Measurements from ENCODE around the gene RBBP7.
"Not testable (repeated sequence)": the region's sequence is repeated elsewhere in the genome, so short reads cannot be mapped to it uniquely, and the experiment has no call there.

RBBP7 gene

GRCh38 chrX:16868920-16869319 is 1.2 kb downstream of the RBBP7 start:
- TF ChIP-seq Cebpa-rat (IDR thresholded peaks at IDR 0.05) = no peak
- Histone ChIP-seq H3K36me3 (peaks cover 26% of the 10 kb centered on the region; the same call in 1 of the 2 replicates), H3K4me2 (peak overlapping the region; percentile 78), H3K27ac (peak overlapping the region; percentile 88), H3K9me3 (peaks cover 15% of the 10 kb centered on the region; the same call in 1 of the 2 replicates), H4K20me1 (peaks cover 58% of the 10 kb centered on the region), H3K4me1 (peaks cover 17% of the 10 kb centered on the region), H3K9ac (peak overlapping the region; percentile 81), H3K27me3 (peaks cover 48% of the 10 kb centered on the region), H3K4me3 (peak overlapping the region; percentile 78)

- 0 out of 2 replicates have a peak, but pooled peaks have one; percentile 7 for TF ChIP-seq Cebpa-rat (IDR thresholded peaks at IDR 0.05)
- peaks cover 29% of the 10 kb centered on the region; the same call in 1 of the 2 replicates for H3K36me3 ChIP-seq
- H3K27ac ChIP-seq = no peak overlapping the region
- H3K4me1 ChIP-seq = peaks cover 17% of the 10 kb centered on the region
- peak overlapping the region; percentile 78; the same call in 1 of the 2 replicates for H3K4me2 ChIP-seq
- peaks cover 68% of the 10 kb centered on the region for H4K20me1 ChIP-seq
- H3K27me3 ChIP-seq = peaks cover 40% of the 10 kb centered on the region
- peaks cover 15% of the 10 kb centered on the region; the same call in 1 of the 2 replicates for H3K9me3 ChIP-seq
- no peak overlapping the region for H3K4me3 ChIP-seq
- H3K9ac ChIP-seq = no peak overlapping the region
These were observed 2.2 kb downstream of the RBBP7 start for GRCh38 chrX:16867947-16868346.

- no peaks in the 10 kb centered on the region for H3K27me3 ChIP-seq
- no peak overlapping the region for H3K4me3 ChIP-seq
- TF ChIP-seq Cebpa-rat (IDR thresholded peaks at IDR 0.05) = no peak
- H3K4me1 ChIP-seq = 0 out of 2 replicates have a peak, but pooled peaks cover 3% of the 10 kb centered on the region
- H3K36me3 ChIP-seq = peaks cover 72% of the 10 kb centered on the region
- H3K9ac ChIP-seq = no peak overlapping the region
- H4K20me1 ChIP-seq = peaks cover 98% of the 10 kb centered on the region
- no peaks in the 10 kb centered on the region for H3K9me3 ChIP-seq
- H3K27ac ChIP-seq = no peak overlapping the region
- H3K4me2 ChIP-seq = no peak overlapping the region
These were observed 7.3 kb downstream of the RBBP7 start for GRCh38 chrX:16862829-16863228.

GRCh38 chrX:16856744-16857143 is 13.4 kb downstream of the RBBP7 start:
- Histone ChIP-seq H3K36me3 (peaks cover 92% of the 10 kb centered on the region), H3K27ac (no peak overlapping the region), H3K4me1 (no peaks in the 10 kb centered on the region), H3K9me3 (no peaks in the 10 kb centered on the region), H4K20me1 (peaks cover 85% of the 10 kb centered on the region), H3K4me3 (no peak overlapping the region), H3K9ac (no peak overlapping the region), H3K27me3 (no peaks in the 10 kb centered on the region), H3K4me2 (no peak overlapping the region)
- TF ChIP-seq Cebpa-rat (IDR thresholded peaks at IDR 0.05) = no peak

- peaks cover 85% of the 10 kb centered on the region for H3K36me3 ChIP-seq
These were observed 14.1 kb downstream of the RBBP7 start for GRCh38 chrX:16856076-16856404.

GRCh38 chrX:16855363-16856075 is 14.6 kb downstream of the RBBP7 start:
- Histone ChIP-seq H3K27ac (no peak overlapping the region), H3K4me3 (no peak overlapping the region), H3K4me2 (no peak overlapping the region), H3K36me3 (peaks cover 86% of the 10 kb centered on the region), H3K9me3 (no peaks in the 10 kb centered on the region), H4K20me1 (peaks cover 84% of the 10 kb centered on the region), H3K9ac (no peak overlapping the region), H3K4me1 (no peaks in the 10 kb centered on the region), H3K27me3 (no peaks in the 10 kb centered on the region)
- no peak for TF ChIP-seq Cebpa-rat (IDR thresholded peaks at IDR 0.05)

More at GRCh38 chrX:16856076-16856404, 14.1 kb downstream of the RBBP7 start:
- H3K4me2 ChIP-seq, H3K27me3 ChIP-seq, H3K9ac ChIP-seq, H3K4me3 ChIP-seq, H3K9me3 ChIP-seq, H3K4me1 ChIP-seq, H3K27ac ChIP-seq: not testable (repeated sequence)
- H4K20me1 ChIP-seq = peaks cover 85% of the 10 kb centered on the region

GRCh38 chrX:16853537-16853936 is 16.6 kb downstream of the RBBP7 start:
- H3K9me3 ChIP-seq = no peaks in the 10 kb centered on the region
- no peaks in the 10 kb centered on the region for H3K27me3 ChIP-seq
- H3K9ac ChIP-seq = no peak overlapping the region
- no peak overlapping the region for H3K27ac ChIP-seq
- no peak overlapping the region for H3K4me3 ChIP-seq
- H3K4me1 ChIP-seq = no peaks in the 10 kb centered on the region
- TF ChIP-seq Cebpa-rat (IDR thresholded peaks at IDR 0.05) = no peak
- no peak overlapping the region for H3K4me2 ChIP-seq
- H3K36me3 ChIP-seq = peaks cover 77% of the 10 kb centered on the region
- H4K20me1 ChIP-seq = peaks cover 72% of the 10 kb centered on the region

- no peaks in the 10 kb centered on the region for H3K27me3 ChIP-seq
- TF ChIP-seq Cebpa-rat (IDR thresholded peaks at IDR 0.05) = no peak
- no peak overlapping the region for H3K27ac ChIP-seq
- no peaks in the 10 kb centered on the region for H3K4me1 ChIP-seq
- H3K36me3 ChIP-seq = peaks cover 77% of the 10 kb centered on the region
- no peak overlapping the region for H3K4me3 ChIP-seq
- H3K9ac ChIP-seq = no peak overlapping the region
- no peak overlapping the region for H3K4me2 ChIP-seq
- H3K9me3 ChIP-seq = no peaks in the 10 kb centered on the region
- peaks cover 66% of the 10 kb centered on the region for H4K20me1 ChIP-seq
These were observed 17.5 kb downstream of the RBBP7 start for GRCh38 chrX:16852617-16853179.

GRCh38 chrX:16851827-16852226 is 18.3 kb downstream of the RBBP7 start:
- no peak overlapping the region for H3K4me3 ChIP-seq
- H3K4me2 ChIP-seq = no peak overlapping the region
- H3K36me3 ChIP-seq = peaks cover 77% of the 10 kb centered on the region
- peaks cover 58% of the 10 kb centered on the region for H4K20me1 ChIP-seq
- H3K27ac ChIP-seq = no peak overlapping the region
- no peaks in the 10 kb centered on the region for H3K27me3 ChIP-seq
- no peaks in the 10 kb centered on the region for H3K4me1 ChIP-seq
- no peak for TF ChIP-seq Cebpa-rat (IDR thresholded peaks at IDR 0.05)
- H3K9ac ChIP-seq = no peak overlapping the region
- no peaks in the 10 kb centered on the region for H3K9me3 ChIP-seq

- no peaks in the 10 kb centered on the region for H3K4me1 ChIP-seq
- no peak overlapping the region for H3K4me2 ChIP-seq
- no peak overlapping the region for H3K4me3 ChIP-seq
- H3K27me3 ChIP-seq = no peaks in the 10 kb centered on the region
- TF ChIP-seq Cebpa-rat (IDR thresholded peaks at IDR 0.05) = no peak
- peaks cover 78% of the 10 kb centered on the region for H3K36me3 ChIP-seq
- no peak overlapping the region for H3K9ac ChIP-seq
- no peaks in the 10 kb centered on the region for H3K9me3 ChIP-seq
- peaks cover 61% of the 10 kb centered on the region for H4K20me1 ChIP-seq
- H3K27ac ChIP-seq = no peak overlapping the region
These were observed 18.7 kb downstream of the RBBP7 start for GRCh38 chrX:16851421-16851820.

Data from BLaER1 (cell line).